Right lobe of liver (tissue), 6 donors: ENCODE data around the gene ESRRB. TPM values are rescaled to one million over a fixed set of nuclear protein-coding genes. Genes with fewer than 3 reads are reported as not detected.

ENCODE experiments used
- ATAC-seq, 4 donors: fragments of 200-7000 bp; cut with Tn5 transposase; one replicate each; pipeline ENCODE4 v1.9.1; 2020; ENCODE audit warnings: mild to moderate bottlenecking in 4 of 4, moderate library complexity in 4 of 4
- DNase-seq, 3 donors: peaks; one replicate each; pipeline ENCODE4 v3.0.0-alpha.2; 2020
- H3K27ac ChIP-seq, 3 donors: fragments of 200-600 bp; one replicate each; pipeline ENCODE4 v1.8.0; 2022
- H3K27me3 ChIP-seq, 2 donors: fragments of 200-600 bp; one replicate each; pipeline ENCODE4 v1.8.0; 2022
- H3K36me3 ChIP-seq, 4 donors: fragments of 200-600 bp; sonication (generic) in 1 of 4; one replicate each; pipeline versions ENCODE4 v1.5.1 to v1.8.0; 2017 to 2022; ENCODE audit warnings: control low read depth in 1 of 4
- H3K4me1 ChIP-seq, 4 donors: fragments of 200-600 bp; sonication (generic) in 1 of 4; one replicate each; pipeline versions ENCODE4 v1.5.1 to v1.8.0; 2017 to 2022; ENCODE audit warnings: control low read depth in 1 of 4
- H3K4me3 ChIP-seq, 3 donors: fragments of 200-600 bp; one replicate each; pipeline ENCODE4 v1.8.0; 2022
- H3K9me3 ChIP-seq, 4 donors: fragments of 200-600 bp; sonication (generic) in 1 of 4; one replicate each; pipeline versions ENCODE4 v1.5.1 to v1.8.0; 2017 to 2022; ENCODE audit warnings: control low read depth in 1 of 4
- POLR2A ChIP-seq: fragments of 450-650 bp; IDR thresholded peaks from one replicate; pipeline ENCODE4 v1.6.1; 2017; ENCODE audit warnings: antibody characterized with exemption, mild to moderate bottlenecking
- WGBS: methylation state at CpG from one replicate; pipeline ENCODE4 v1.1.6; 2018; ENCODE audit warnings: low coverage, low lambda C conversion rate; ENCODE audit not compliant: insufficient coverage; ENCODE audit errors: missing lambda C conversion rate; 5-methylcytosine and 5-hydroxymethylcytosine counted together
- intact Hi-C, 2 donors: fragments of 100-400 bp; cut with DNase I; formaldehyde crosslinking; loops; one replicate each; pipeline versions ENCODE4 v1.11.2 to v1.14.1; 2022
- total RNA-seq, 6 experiments: library from RNA; depleted of rRNA in 2 of 6; stranded (reverse); fragments of >200 nt in 2 of 6; fragmentation: NEBNext Ultra II Directional in 3 of 6; extraction: Animal tissue kit (Norgen Biotek cat#: 25700) in 3 of 6; gene quantifications; one replicate each; pipeline versions ENCODE4 v1.1.0 to v1.2.4, GENCODE V29; 2016 to 2023
- TF ChIP-seq, protein P1 (sequence below), 4 donors: fragments of 200-600 bp in 3 of 4; fragments of 450-650 bp in 1 of 4; IDR thresholded peaks; one replicate each; pipeline versions ENCODE4 v1.5.1 to v1.8.0; 2016 to 2022; ENCODE audit warnings: antibody characterized with exemption in 4 of 4, mild to moderate bottlenecking in 2 of 4
- donor health status: DM: no; HTN: yes; CAD: no.
- donor health status: DM: no; HTN: no; CAD: no.
- donor health status: DM: no; HTN: no; CAD: no.
- donor health status: DM: no; HTN: yes; CAD: no.
- donor health status: DM: no; HTN: yes; CAD: no.

Gene ESRRB
- total RNA-seq, 6 experiments from 2014 or later: 0.16 to 0.26 (median 0.17) TPM; not detected in 3

DNA sequence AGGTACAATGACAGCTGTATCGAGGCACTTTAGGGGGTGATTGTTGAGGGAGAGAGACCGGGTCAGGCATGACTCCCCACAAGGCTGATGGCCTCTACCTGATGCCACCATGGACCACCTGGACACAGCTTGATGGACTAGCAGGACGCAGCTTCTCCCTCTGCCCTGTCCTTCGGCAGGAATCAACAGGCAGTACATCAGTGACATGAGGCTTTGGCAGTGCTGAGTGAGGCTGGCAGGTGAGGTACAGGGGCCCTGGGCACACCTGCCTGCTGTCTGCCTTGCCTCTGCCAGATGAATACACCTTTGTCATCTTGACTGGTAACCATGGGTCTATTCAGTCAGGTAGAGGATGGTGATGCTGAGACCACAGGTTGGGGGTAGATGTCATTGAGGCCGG, 25.3 kb upstream of the ESRRB start:
- TF ChIP-seq, protein P1, sequence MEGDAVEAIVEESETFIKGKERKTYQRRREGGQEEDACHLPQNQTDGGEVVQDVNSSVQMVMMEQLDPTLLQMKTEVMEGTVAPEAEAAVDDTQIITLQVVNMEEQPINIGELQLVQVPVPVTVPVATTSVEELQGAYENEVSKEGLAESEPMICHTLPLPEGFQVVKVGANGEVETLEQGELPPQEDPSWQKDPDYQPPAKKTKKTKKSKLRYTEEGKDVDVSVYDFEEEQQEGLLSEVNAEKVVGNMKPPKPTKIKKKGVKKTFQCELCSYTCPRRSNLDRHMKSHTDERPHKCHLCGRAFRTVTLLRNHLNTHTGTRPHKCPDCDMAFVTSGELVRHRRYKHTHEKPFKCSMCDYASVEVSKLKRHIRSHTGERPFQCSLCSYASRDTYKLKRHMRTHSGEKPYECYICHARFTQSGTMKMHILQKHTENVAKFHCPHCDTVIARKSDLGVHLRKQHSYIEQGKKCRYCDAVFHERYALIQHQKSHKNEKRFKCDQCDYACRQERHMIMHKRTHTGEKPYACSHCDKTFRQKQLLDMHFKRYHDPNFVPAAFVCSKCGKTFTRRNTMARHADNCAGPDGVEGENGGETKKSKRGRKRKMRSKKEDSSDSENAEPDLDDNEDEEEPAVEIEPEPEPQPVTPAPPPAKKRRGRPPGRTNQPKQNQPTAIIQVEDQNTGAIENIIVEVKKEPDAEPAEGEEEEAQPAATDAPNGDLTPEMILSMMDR (IDR thresholded peaks at IDR 0.05): no peak
- no peak for TF ChIP-seq POLR2A
- H3K9me3 ChIP-seq: no peaks in the 10 kb centered on the region
- no peaks in the 10 kb centered on the region for H3K36me3 ChIP-seq
- H3K4me3 ChIP-seq: no peak overlapping the region
- peaks cover 0 to 7% (median 0%) of the 10 kb centered on the region in 4 donors for H3K4me1 ChIP-seq
- no peaks in the 10 kb centered on the region for H3K27me3 ChIP-seq
- no peak overlapping the region for H3K27ac ChIP-seq
- DNase-seq (no peak), ATAC-seq (no peak)
- WGBS: no CpG with 5 or more reads among the region's 5 CpGs
- intact Hi-C loops: loop anchor here (10.0 kb wide), 1 partner anchor 296 kb away; no protein-coding TSS in a partner anchor

DNA sequence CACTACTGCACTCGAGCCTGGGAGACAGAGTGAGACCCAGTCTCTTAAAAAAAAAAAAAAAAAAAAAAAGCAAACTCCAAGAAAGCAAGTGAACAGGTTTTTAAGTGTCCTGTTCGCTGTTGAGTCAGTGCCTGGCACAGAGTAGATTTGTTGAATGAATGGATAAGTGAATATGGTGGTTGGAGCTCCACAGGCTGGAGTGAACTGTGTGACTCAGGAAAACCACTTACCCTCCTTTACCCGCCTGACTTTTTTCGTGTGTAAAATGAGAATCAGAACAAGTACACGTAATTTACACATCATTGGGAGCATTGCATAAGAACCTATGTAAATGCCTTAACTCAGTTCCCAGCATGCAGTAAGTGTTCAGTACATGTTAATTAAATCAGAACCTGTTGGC, 24.0 kb upstream of the ESRRB start:
- no peak overlapping the region for H3K27ac ChIP-seq
- H3K4me3 ChIP-seq: no peak overlapping the region
- intact Hi-C loops: loop anchor here (10.0 kb wide), 1 partner anchor 297 kb away; no protein-coding TSS in a partner anchor
- H3K36me3 ChIP-seq: no peaks in the 10 kb centered on the region
- peaks cover 0 to 7% (median 0%) of the 10 kb centered on the region in 4 donors for H3K4me1 ChIP-seq
- no peak for TF ChIP-seq POLR2A
- TF ChIP-seq, protein P1 (IDR thresholded peaks at IDR 0.05): no peak
- no peaks in the 10 kb centered on the region for H3K27me3 ChIP-seq
- WGBS: 84% methylated on average over 5 of the region's 5 CpGs
- H3K9me3 ChIP-seq: no peaks in the 10 kb centered on the region
- ATAC-seq (no peak), DNase-seq (no peak)

DNA sequence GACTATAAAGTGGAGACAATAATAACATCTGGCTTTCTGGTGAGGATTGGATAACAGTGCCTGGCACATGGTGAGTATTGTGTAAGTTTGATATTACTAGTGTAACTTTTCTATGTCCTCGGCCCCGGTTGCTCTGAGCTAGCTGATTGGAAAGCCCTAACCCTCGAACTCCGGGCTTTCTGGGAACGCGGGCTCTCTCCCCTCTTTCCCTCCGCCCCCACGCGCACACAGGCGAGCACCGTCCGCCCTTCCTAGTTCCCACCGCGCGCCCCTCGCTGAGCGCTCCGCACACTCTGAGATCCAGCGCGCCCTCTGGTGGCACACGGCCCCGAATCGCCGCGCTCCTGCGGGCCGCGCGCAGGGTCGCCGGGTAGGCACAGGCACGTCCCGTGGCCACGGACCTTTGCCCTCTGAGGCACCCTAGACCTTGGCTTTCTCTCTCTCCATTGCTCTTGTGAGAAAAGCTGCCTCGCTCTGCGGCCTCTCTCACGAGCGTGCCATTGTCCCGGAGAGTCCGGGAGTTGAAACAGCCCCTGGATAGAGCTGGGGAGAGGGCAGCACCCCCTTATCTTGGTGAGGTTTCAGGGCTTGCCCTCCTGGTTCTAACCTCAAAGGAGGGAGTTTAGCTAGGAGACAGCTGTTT, 23.2 kb upstream of the ESRRB start:
- intact Hi-C loops: loop anchor here (10.0 kb wide), 1 partner anchor 298 kb away; no protein-coding TSS in a partner anchor
- Histone ChIP-seq H3K36me3 (no peaks in the 10 kb centered on the region), H3K27ac (no peak overlapping the region), H3K27me3 (no peaks in the 10 kb centered on the region), H3K4me1 (peaks cover 0 to 7% (median 0%) of the 10 kb centered on the region in 4 donors), H3K4me3 (peak overlapping the region in 2 of 3 donors; percentile 28 to 36), H3K9me3 (no peaks in the 10 kb centered on the region)
- TF ChIP-seq POLR2A: no peak
- TF ChIP-seq, protein P1 (IDR thresholded peaks at IDR 0.05): peak; percentile 73 to 88 (median 85)
- WGBS: 0% methylated on average over 13 of the region's 40 CpGs
- ATAC-seq (peak; percentile 82 to 88 (median 87)), DNase-seq (peak in 2 of 3 donors; percentile 57 to 63)

DNA sequence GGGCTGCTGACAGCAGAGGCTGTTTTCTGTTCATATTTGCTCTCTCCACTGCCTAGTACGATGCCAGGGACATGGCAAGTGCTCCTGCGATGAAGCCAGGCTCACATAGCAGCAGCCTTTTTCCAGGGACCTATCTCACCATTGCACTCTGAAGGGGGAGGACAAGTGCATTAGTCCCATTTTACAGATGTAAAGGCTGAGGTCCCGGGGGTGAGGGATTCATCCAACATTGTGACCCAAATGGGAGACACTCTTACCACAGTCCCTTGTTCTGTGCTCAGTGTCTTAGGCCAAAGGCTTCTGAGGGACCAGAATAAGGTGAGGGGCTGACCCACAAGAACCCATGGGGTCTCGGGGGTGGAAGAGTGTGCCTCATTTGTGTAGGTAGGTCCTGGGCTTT, 21.6 kb upstream of the ESRRB start:
- DNase-seq: no peak
- no peak overlapping the region for H3K4me3 ChIP-seq
- no peaks in the 10 kb centered on the region for H3K27me3 ChIP-seq
- no peaks in the 10 kb centered on the region for H3K36me3 ChIP-seq
- peaks cover 0 to 7% (median 0%) of the 10 kb centered on the region in 4 donors for H3K4me1 ChIP-seq
- WGBS: 72% methylated on average over 3 of the region's 4 CpGs
- H3K27ac ChIP-seq: no peak overlapping the region
- TF ChIP-seq, protein P1 (IDR thresholded peaks at IDR 0.05): no peak
- no peak for TF ChIP-seq POLR2A
- ATAC-seq: no peak
- intact Hi-C loops: loop anchor here (10.0 kb wide), 1 partner anchor 300 kb away; no protein-coding TSS in a partner anchor
- H3K9me3 ChIP-seq: no peaks in the 10 kb centered on the region
